ENCODE data around the gene IRX1. TPM values are rescaled to one million over a fixed set of nuclear protein-coding genes. Genes with fewer than 3 reads are reported as not detected.

Gene IRX1
- polyA plus RNA-seq, 5 donors: 26.0 to 50.0 (median 33.0) TPM

GRCh38 chr5:3599226-3600105 is 3.8 kb downstream of the IRX1 start:
- no peak for DNase-seq

GRCh38 chr5:3600106-3601060 is 4.8 kb downstream of the IRX1 start:
- no peak for DNase-seq

GRCh38 chr5:3601061-3601710 is 5.6 kb downstream of the IRX1 start:
- DNase-seq: no peak

- DNase-seq: no peak
Observed at GRCh38 chr5:3601911-3602782, 6.5 kb downstream of the IRX1 start.

- DNase-seq: no peak
Observed at GRCh38 chr5:3602785-3603502, 7.3 kb downstream of the IRX1 start.

GRCh38 chr5:3604501-3604900 is 8.9 kb downstream of the IRX1 start:
- DNase-seq: no peak

GRCh38 chr5:3605298-3606010 is 9.8 kb downstream of the IRX1 start:
- no peak for DNase-seq

- DNase-seq: no peak
Observed at GRCh38 chr5:3606121-3606831, 10.6 kb downstream of the IRX1 start.

- no peak for DNase-seq
Observed at GRCh38 chr5:3607541-3608181, 12.0 kb downstream of the IRX1 start.

GRCh38 chr5:3609120-3609681 is 13.6 kb downstream of the IRX1 start:
- no peak for DNase-seq

GRCh38 chr5:3612591-3613042 is 17.0 kb downstream of the IRX1 start:
- no peak for DNase-seq

- no peak for DNase-seq
Observed at GRCh38 chr5:3613726-3614125, 18.1 kb downstream of the IRX1 start.

GRCh38 chr5:3615217-3615616 is 19.6 kb downstream of the IRX1 start:
- DNase-seq: no peak

- no peak for DNase-seq
Observed at GRCh38 chr5:3615829-3616228, 20.2 kb downstream of the IRX1 start.

- no peak for DNase-seq
Observed at GRCh38 chr5:3619579-3619978, 23.9 kb downstream of the IRX1 start.

- DNase-seq: no peak
Observed at GRCh38 chr5:3622961-3623360, 27.3 kb downstream of the IRX1 start.

- no peak for DNase-seq
Observed at GRCh38 chr5:3625626-3626025, 30.0 kb downstream of the IRX1 start.

- no peak for DNase-seq
Observed at GRCh38 chr5:3634061-3634460, 38.4 kb downstream of the IRX1 start.
